SHP77 (cell line): ENCODE results near the gene FEN1.

ENCODE experiments used
- DNase-seq, 2 experiments: peaks; one replicate each; lab custom pipeline; 2025; lab: John Stamatoyannopoulos, UW

FEN1 gene

GRCh38 chr11:61792310-61793082 is at the start of gene FEN1, which contains the start of gene TMEM258:
TSS of gene FEN1 (plus strand) at chr11:61792911. CDS start at chr11:61795362, 2,451 bp downstream.
TSS of gene TMEM258 (minus strand) at chr11:61792599. CDS start at chr11:61792558, 41 bp downstream.
- DNase-seq = peak; percentile 88 to 92

- DNase-seq = no peak
Measured at GRCh38 chr11:61743486-61744095, 49.1 kb upstream of the FEN1 start.

GRCh38 chr11:61744181-61744580 is 48.5 kb upstream of the FEN1 start:
- DNase-seq = no peak

DNA sequence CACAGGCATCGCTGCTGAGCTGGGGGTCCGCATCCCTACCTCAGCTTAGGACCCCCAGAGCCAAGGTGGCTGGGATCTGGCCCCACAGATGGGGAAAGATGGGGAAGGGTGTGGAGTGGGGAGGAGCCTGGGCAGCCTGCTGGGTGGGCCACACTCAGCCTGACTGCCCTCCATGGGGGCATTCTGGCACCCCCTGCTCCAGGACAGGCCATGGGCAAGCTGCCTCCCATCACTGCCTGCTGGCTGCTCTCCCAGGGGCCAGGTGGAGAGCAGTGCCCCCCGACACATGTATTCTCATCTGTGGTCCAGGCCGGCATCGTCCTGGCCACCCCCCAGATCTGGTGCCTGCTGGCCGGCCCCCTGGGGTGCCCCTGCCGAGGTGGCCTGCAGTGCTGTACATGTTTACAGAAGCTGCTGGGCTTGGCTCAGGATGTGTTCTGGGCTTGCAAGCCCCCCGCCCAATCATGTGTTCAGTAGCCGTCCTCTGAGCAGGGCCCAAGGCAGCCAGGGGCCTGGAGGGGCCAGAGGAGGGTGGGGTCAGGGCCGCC is 48.0 kb upstream of the FEN1 start:
- no peak for DNase-seq

DNA sequence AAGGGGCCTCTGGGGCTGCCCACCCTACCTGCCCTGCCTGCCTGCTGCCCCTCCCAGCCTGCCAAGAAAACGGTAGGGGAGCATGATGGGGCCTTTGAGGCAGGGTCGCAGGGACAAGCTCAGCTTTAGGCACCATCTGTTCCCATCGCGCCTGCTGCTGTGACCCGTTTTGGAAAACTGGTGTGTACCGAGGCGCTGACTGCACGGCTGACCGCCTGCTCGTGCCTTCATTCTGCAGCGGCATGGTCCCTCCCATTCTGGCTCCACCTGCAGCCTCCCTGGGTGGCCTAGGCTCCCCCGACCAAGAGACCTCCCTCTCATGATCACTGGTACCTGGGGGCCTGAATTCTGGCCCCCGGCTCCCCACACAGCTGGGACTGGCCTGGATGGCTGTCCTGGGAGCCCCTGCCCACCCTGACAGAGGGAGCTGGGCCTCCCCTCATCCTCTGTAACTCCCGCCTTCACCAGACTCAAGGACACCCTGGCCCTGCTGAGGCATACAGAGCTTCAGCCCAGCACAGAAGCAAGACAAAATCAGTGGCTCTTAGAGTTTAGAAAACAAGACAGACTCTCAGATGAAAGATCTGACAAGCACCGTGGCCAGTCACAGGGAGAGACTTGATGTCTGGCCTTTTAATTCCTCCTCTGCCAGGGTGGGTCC is 46.8 kb upstream of the FEN1 start:
- no peak for DNase-seq

- DNase-seq = no peak
Measured at GRCh38 chr11:61746442-61747191, 46.1 kb upstream of the FEN1 start.

GRCh38 chr11:61747192-61747966 is 45.3 kb upstream of the FEN1 start:
- peak; percentile 41 to 53 for DNase-seq

GRCh38 chr11:61747967-61748285 is 44.8 kb upstream of the FEN1 start:
- DNase-seq = peak in 1 of 2 experiments; percentile 53

GRCh38 chr11:61749591-61750217 is 43.0 kb upstream of the FEN1 start:
- no peak for DNase-seq

- DNase-seq = no peak
Measured at GRCh38 chr11:61750631-61751273, 42.0 kb upstream of the FEN1 start.

GRCh38 chr11:61751384-61751783 is 41.3 kb upstream of the FEN1 start:
- no peak for DNase-seq

- no peak for DNase-seq
Measured at GRCh38 chr11:61752117-61752924, 40.4 kb upstream of the FEN1 start, which contains the start of gene MYRF. TSS of gene MYRF (plus strand) at chr11:61752636. CDS start at chr11:61752745, 109 bp downstream.

DNA sequence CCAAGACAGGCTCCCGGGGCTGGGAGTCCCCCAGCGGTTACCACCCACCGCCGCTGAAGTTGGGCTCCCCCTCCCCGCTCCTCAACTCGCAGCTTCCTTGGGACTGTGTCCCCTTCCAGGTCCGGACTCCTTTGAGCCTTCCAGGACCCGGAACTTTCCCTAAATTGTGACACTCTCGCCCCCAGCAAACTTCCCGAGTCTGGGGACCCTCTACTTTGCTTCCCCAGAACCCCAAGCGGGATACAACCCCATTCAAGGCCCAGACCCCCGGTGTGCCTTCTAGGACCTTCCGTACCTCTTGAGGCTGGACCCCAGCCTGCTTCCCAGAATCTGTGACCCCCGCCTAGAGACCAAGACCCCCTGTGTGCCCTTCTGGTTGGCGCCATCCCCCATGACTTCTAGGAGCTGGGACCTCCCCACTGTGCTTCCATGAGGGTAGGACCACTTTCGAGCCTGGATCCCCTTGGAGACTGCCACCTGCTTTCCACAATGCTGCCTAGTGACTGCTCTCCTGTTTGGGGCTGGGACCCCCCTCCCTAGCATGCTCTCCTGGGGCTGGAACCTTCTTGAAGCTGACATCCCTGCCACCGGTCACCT is 39.7 kb upstream of the FEN1 start:
- DNase-seq = no peak

DNA sequence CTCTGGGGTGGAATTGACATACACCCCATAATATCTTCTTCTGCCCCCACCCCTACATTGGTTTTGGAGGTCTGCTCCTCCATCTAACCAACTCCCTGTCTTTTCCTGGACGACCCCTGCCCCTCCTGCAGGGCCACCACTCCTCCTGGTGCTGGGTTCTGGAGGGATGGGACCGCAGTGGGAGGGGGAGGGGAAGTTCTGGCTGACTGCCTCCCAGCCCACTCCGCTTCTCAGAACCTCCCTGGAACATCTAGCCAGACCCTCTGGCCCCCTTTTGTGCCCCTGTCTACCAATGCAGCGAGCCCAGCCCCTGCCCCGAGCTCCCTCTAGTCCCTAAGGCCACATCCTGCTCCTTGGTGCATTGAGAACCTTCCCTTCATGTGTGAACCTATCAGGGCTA is 39.0 kb upstream of the FEN1 start:
- no peak for DNase-seq

DNA sequence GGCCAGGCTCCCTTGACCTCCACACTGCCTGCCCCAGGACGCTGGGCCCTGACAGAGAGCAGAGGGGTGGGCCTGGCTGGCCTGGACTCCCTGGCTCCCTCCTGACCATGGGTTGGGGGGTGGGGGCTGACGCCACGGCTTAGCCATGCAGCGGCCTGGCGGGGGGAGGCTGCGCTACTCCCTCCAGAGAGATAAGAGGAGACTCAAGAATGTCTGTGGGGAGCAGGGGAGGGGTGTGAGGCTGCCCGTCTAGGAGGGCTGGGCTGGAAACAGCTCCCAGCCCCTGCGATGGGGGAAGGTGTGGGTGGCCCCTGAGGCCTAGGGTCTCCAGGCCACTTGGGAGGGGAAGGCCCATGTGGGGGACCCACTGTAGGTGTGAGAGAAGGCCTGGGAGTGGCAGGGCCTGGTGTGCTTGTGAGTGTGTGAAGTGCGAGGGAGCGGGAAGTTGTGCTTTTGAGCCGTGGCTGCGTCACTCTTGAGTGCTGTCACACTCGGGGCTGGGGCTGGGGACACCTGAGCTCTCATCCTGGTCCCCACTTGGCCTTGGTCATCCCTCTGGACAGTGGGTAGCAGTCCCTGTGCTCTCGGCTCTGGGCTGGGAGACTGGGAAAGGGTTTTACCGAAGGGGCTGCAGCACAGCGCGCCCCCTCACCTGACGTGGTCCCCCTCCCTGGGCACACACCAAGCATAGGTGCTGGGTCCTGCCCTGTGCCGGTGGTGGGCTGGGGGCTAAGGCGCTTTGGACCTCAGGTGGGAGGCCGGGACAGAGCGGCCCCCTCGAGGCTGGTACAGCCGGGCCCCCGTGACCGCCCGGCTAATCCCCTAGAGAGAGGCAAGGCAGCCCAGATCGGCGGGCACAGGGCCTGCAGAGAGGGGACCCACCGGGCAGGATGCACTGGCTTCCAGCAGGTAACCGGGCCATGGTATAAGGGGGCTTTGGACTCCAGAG is 37.9 kb upstream of the FEN1 start:
- no peak for DNase-seq

DNA sequence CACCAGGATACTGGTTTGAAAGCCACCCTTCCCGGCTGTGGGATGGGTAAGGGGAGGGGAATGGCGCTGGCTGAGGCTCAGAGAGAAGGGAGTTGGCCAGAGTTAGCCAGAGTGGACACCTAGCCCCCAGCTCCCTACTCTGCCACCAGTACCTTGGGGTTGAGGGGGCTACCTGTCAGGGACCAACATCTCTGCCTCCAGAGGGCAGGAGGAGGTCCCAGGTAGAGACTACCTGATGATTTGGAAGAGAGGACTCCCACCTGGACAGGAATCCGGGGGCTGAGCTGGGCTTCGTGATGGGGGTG is 36.6 kb upstream of the FEN1 start:
- no peak for DNase-seq

- no peak for DNase-seq
Measured at GRCh38 chr11:61756452-61757212, 36.1 kb upstream of the FEN1 start.
